Panc1 (cell line): ENCODE measurements around the gene ROBO1. TPM values are rescaled to one million over a fixed set of nuclear protein-coding genes. Genes with fewer than 3 reads are reported as not detected.

Experiments
- ATAC-seq: fragments of 200-7000 bp; cut with Tn5 transposase; 2 replicates; pipeline ENCODE4 v1.9.1; 2020; ENCODE audit warnings: mild to moderate bottlenecking, moderate library complexity
- BruUV-seq: library from RNA; stranded (reverse); fragments of 400-500 nt; replicated peaks from 2 replicates; lab custom pipeline; 2021; lab: Mats Ljungman, UMichigan
- CTCF ChIA-PET: fragments of 300-600 bp; sonication (Branson Sonifier 250); formaldehyde crosslinking; loops from one replicate; lab custom pipeline; 2022; ENCODE audit warnings: antibody characterized with exemption; lab: Charles Lee
- POLR2A ChIA-PET: fragments of 300-600 bp; sonication (Branson Sonifier 250); formaldehyde crosslinking; loops from one replicate; lab custom pipeline; 2022; ENCODE audit warnings: antibody characterized with exemption; lab: Charles Lee
- DNase-seq: peaks from one replicate; pipeline ENCODE4 v3.0.0-alpha.2; 2010; ENCODE audit warnings: low read depth, low spot score
- H3K27ac ChIP-seq: 2 replicates; pipeline ENCODE4 v1.5.1; 2011; ENCODE audit warnings: mild to moderate bottlenecking, low read length, inconsistent platforms
- H3K27me3 ChIP-seq: fragments of 200-500 bp; sonication (Bioruptor generic); 2 replicates; pipeline ENCODE4 v1.6.0; 2014; ENCODE audit warnings: low read length, inconsistent platforms; ENCODE audit not compliant: control insufficient read depth, insufficient read depth
- H3K36me3 ChIP-seq: fragments of 200-500 bp; sonication (Bioruptor generic); 2 replicates; pipeline ENCODE4 v1.5.1; 2014; ENCODE audit warnings: inconsistent platforms, mild to moderate bottlenecking, low read length, moderate library complexity; ENCODE audit not compliant: control insufficient read depth, insufficient read depth
- H3K4me1 ChIP-seq: 2 replicates; pipeline ENCODE4 v1.5.1; 2011; ENCODE audit warnings: inconsistent platforms, mild to moderate bottlenecking, low read length, moderate library complexity; ENCODE audit not compliant: control insufficient read depth, insufficient read depth
- H3K4me3 ChIP-seq, 2 experiments: 2 replicates each; pipeline ENCODE4 v1.5.1; 2011 to 2012; ENCODE audit warnings: low read depth in 2 of 2, low read length in 2 of 2, mild to moderate bottlenecking in 2 of 2, inconsistent platforms in 1 of 2, moderate library complexity in 1 of 2
- H3K9me3 ChIP-seq: fragments of 200-500 bp; sonication (Bioruptor generic); 2 replicates; pipeline ENCODE4 v1.5.1; 2014; ENCODE audit warnings: low read depth, mild to moderate bottlenecking, inconsistent platforms, low read length, moderate library complexity; ENCODE audit not compliant: control insufficient read depth, insufficient read depth
- CTCF ChIP-seq: fragments of 450-650 bp; IDR thresholded peaks from 2 replicates; pipeline ENCODE4 v1.5.1; 2017; ENCODE audit warnings: mild to moderate bottlenecking
- POLR2AphosphoS5 ChIP-seq: IDR thresholded peaks from 2 replicates; pipeline ENCODE4 v1.6.1; 2012; ENCODE audit warnings: mild to moderate bottlenecking, low read depth, low read length, moderate library complexity
- REST ChIP-seq, 2 experiments: IDR thresholded peaks; 2 replicates each; pipeline ENCODE4 v1.6.1; 2011 to 2012; ENCODE audit warnings: low read depth in 2 of 2, control low read depth in 1 of 2, low read length in 1 of 2, mild to moderate bottlenecking in 1 of 2, moderate library complexity in 1 of 2; ENCODE audit not compliant: insufficient read depth in 1 of 2
- SIN3A ChIP-seq: IDR thresholded peaks from 2 replicates; pipeline ENCODE4 v1.6.1; 2012; ENCODE audit warnings: low read depth, mild to moderate bottlenecking, low read length, moderate library complexity, borderline replicate concordance; ENCODE audit not compliant: insufficient read depth
- TCF7L2 ChIP-seq: IDR thresholded peaks from 2 replicates; pipeline ENCODE4 v1.6.1; 2011; ENCODE audit warnings: mild to moderate bottlenecking, low read depth, low read length, inconsistent platforms
- in situ Hi-C: cut with HindIII; loops from 2 replicates; pipeline ENCODE4 v1.10.0; 2016; ENCODE audit warnings: low sequenced_read_pairs, low pct_unique_long_range_greater_than_20kb
- intact Hi-C: fragments of 100-400 bp; cut with micrococcal nuclease; formaldehyde crosslinking; loops from one replicate; pipeline ENCODE4 v1.10.0; 2022; ENCODE audit not compliant: unreplicated experiment
- total RNA-seq: library from RNA; stranded (reverse); gene quantifications from one replicate; pipeline ENCODE4 v1.2.1, GENCODE V29; 2021; ENCODE audit not compliant: unreplicated experiment

ROBO1 gene
- total RNA-seq, 1 experiment from 2014 or later: 61.6 TPM

GRCh38 chr3:78839693-78840092, 928.1 kb downstream of the ROBO1 start:
- in situ Hi-C loops: no loop called here
- ATAC-seq: no peak
- Histone ChIP-seq H3K36me3 (no peaks in the 10 kb centered on the region), H3K9me3 (no peaks in the 10 kb centered on the region), H3K27ac (no peak overlapping the region), H3K4me3 (no peak overlapping the region), H3K27me3 (no peaks in the 10 kb centered on the region), H3K4me1 (peaks cover 5% of the 10 kb centered on the region; the same call in 1 of the 2 replicates)
- ChIA-PET POLR2A (interaction anchor here (0.6 kb wide), 1 partner anchor 165 kb away, joined by 6 read pairs; no protein-coding TSS in a partner anchor), CTCF (no interaction called here)
- TF ChIP-seq TCF7L2: no peak
- TF ChIP-seq SIN3A: no peak
- no peak for TF ChIP-seq REST (IDR thresholded peaks at IDR 0.05; ENCODE audit: insufficient read depth in 1 of 2, low read depth in 2 of 2, low read length in 1 of 2)
- no peak for TF ChIP-seq POLR2AphosphoS5
- no peak for TF ChIP-seq CTCF
- BruUV-seq: no TSS peak
- DNase-seq: no peak
- intact Hi-C loops: no loop called here

GRCh38 chr3:78838362-78838761, 929.4 kb downstream of the ROBO1 start:
- intact Hi-C loops: no loop called here
- ATAC-seq: no peak
- in situ Hi-C loops: no loop called here

More at GRCh38 chr3:78838362-78838761, 929.4 kb downstream of the ROBO1 start:
- no peaks in the 10 kb centered on the region for H3K9me3 ChIP-seq
- no peak overlapping the region for H3K27ac ChIP-seq
- POLR2A ChIA-PET: no interaction called here
- no peaks in the 10 kb centered on the region for H3K27me3 ChIP-seq
- peaks cover 5% of the 10 kb centered on the region; the same call in 1 of the 2 replicates for H3K4me1 ChIP-seq
- CTCF ChIA-PET: no interaction called here
- no peak for DNase-seq
- no TSS peak for BruUV-seq
- TF ChIP-seq CTCF (no peak), REST (IDR thresholded peaks at IDR 0.05; ENCODE audit: insufficient read depth in 1 of 2, low read depth in 2 of 2, low read length in 1 of 2) (no peak), TCF7L2 (no peak), POLR2AphosphoS5 (no peak), SIN3A (no peak)
- no peak overlapping the region for H3K4me3 ChIP-seq
- no peaks in the 10 kb centered on the region for H3K36me3 ChIP-seq
